Nephron progenitor cell (in vitro differentiated cells): ENCODE results near the gene VSX1.

ENCODE experiments used
- DNase-seq: peaks from one replicate; pipeline ENCODE4 v3.0.0; 2021
- H3K27ac Mint-ChIP-seq: 2 replicates; pipeline ENCODE4 v1.8.0; 2021; ENCODE audit warnings: mild to moderate bottlenecking, moderate library complexity, mixed read lengths
- H3K27me3 Mint-ChIP-seq: 2 replicates; pipeline ENCODE4 v1.8.0; 2021; ENCODE audit warnings: mild to moderate bottlenecking, low read depth, mixed read lengths; ENCODE audit not compliant: poor library complexity
- H3K36me3 Mint-ChIP-seq: 2 replicates; pipeline ENCODE4 v1.8.0; 2021; ENCODE audit warnings: low read depth, mixed read lengths
- H3K4me1 Mint-ChIP-seq: 2 replicates; pipeline ENCODE4 v1.8.0; 2021; ENCODE audit warnings: mixed read lengths
- H3K4me3 Mint-ChIP-seq: 2 replicates; pipeline ENCODE4 v1.8.0; 2021; ENCODE audit warnings: mild to moderate bottlenecking, moderate library complexity, mixed read lengths
- H3K9me3 Mint-ChIP-seq: 2 replicates; pipeline ENCODE4 v1.8.0; 2021; ENCODE audit warnings: mild to moderate bottlenecking, moderate library complexity, mixed read lengths
- CTCF ChIP-seq: fragments of 200-600 bp; sonication (generic); IDR thresholded peaks from 2 replicates; pipeline ENCODE4 v1.5.0; 2021; ENCODE audit warnings: antibody characterized with exemption

VSX1 gene

GRCh38 chr20:25047766-25048165, 34.2 kb downstream of the VSX1 start:
- Mint-ChIP-seq H3K27me3 (peaks cover 67% of the 10 kb centered on the region), H3K27ac (no peak overlapping the region), H3K36me3 (no peaks in the 10 kb centered on the region), H3K4me1 (peaks cover 16% of the 10 kb centered on the region), H3K9me3 (no peaks in the 10 kb centered on the region), H3K4me3 (no peak overlapping the region)
- DNase-seq = no peak
- TF ChIP-seq CTCF = no peak

- peaks cover 59% of the 10 kb centered on the region for H3K27me3 Mint-ChIP-seq
- H3K4me1 Mint-ChIP-seq = peaks cover 17% of the 10 kb centered on the region
- no peaks in the 10 kb centered on the region for H3K36me3 Mint-ChIP-seq
- H3K9me3 Mint-ChIP-seq = no peaks in the 10 kb centered on the region
- TF ChIP-seq CTCF = no peak
- no peak for DNase-seq
- no peak overlapping the region for H3K4me3 Mint-ChIP-seq
- H3K27ac Mint-ChIP-seq = peak overlapping the region; percentile 90
Measured at GRCh38 chr20:25046736-25047666, 34.9 kb downstream of the VSX1 start.

- H3K9me3 Mint-ChIP-seq = no peaks in the 10 kb centered on the region
- no peak for DNase-seq
- H3K36me3 Mint-ChIP-seq = no peaks in the 10 kb centered on the region
- TF ChIP-seq CTCF = no peak
- peaks cover 14% of the 10 kb centered on the region for H3K4me1 Mint-ChIP-seq
- no peak overlapping the region for H3K27ac Mint-ChIP-seq
- H3K4me3 Mint-ChIP-seq = no peak overlapping the region
- peaks cover 51% of the 10 kb centered on the region for H3K27me3 Mint-ChIP-seq
Measured at GRCh38 chr20:25046181-25046641, 35.7 kb downstream of the VSX1 start.

- no peak for TF ChIP-seq CTCF
- Mint-ChIP-seq H3K36me3 (no peaks in the 10 kb centered on the region), H3K27ac (no peak overlapping the region), H3K9me3 (no peaks in the 10 kb centered on the region), H3K27me3 (peaks cover 43% of the 10 kb centered on the region), H3K4me1 (peaks cover 14% of the 10 kb centered on the region), H3K4me3 (no peak overlapping the region)
- DNase-seq = no peak
Measured at GRCh38 chr20:25045343-25045712, 36.6 kb downstream of the VSX1 start.

GRCh38 chr20:25044660-25045342, 37.1 kb downstream of the VSX1 start:
- Mint-ChIP-seq H3K9me3 (no peaks in the 10 kb centered on the region), H3K36me3 (no peaks in the 10 kb centered on the region), H3K27ac (no peak overlapping the region), H3K4me1 (peaks cover 14% of the 10 kb centered on the region), H3K4me3 (no peak overlapping the region), H3K27me3 (peaks cover 39% of the 10 kb centered on the region)
- TF ChIP-seq CTCF = no peak
- DNase-seq = no peak
